Raji (cell line): ENCODE measurements around the gene HMGB1.

Source experiments
- POLR2A ChIP-seq: IDR thresholded peaks from 2 replicates; pipeline ENCODE4 v1.6.1; 2011; ENCODE audit warnings: low read depth, low read length, control low read depth; ENCODE audit not compliant: insufficient read depth

The HMGB1 gene

DNA sequence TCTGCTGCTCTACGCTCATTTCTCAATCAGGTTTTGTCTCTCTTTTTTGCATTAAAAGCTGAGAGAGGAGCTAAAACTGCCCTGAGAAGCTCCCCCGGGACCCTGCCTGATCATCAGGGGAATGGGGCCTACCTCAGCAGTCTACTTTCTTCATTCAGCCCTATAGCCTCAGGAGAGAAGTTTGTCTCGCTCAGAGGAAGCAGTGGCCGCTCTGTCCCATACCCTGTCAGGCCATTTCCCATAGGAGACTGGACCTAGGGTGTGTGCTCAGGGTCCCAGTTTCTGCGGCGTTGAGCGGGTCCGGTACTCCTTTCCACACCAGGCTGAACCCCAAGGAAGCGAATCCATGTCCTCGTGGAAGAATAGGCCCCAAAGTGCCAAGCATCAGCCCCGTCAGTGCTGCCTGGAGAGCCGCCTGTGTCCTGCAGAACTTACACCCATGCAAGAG is 21.8 kb downstream of the HMGB1 start:
- TF ChIP-seq POLR2A = peak; percentile 59

DNA sequence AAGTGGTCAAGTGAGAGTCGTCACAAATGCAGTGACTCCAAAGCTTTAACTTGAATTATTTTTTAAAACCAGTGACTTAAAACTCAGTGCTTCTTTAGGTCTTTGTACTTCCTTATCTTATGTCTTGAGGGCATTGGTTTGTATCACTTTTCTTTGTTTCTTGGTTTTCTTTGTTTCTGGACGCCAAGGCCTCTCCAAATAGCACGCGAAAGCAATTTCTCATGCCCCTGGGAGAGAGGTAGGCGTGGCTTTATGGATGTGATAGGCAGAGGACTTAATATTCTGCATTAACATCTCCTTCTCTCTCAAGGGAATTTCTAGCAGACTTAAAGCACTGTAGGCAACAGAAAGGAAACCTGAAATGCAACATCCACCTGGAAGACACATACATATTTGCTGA is 22.8 kb downstream of the HMGB1 start:
- TF ChIP-seq POLR2A = no peak

DNA sequence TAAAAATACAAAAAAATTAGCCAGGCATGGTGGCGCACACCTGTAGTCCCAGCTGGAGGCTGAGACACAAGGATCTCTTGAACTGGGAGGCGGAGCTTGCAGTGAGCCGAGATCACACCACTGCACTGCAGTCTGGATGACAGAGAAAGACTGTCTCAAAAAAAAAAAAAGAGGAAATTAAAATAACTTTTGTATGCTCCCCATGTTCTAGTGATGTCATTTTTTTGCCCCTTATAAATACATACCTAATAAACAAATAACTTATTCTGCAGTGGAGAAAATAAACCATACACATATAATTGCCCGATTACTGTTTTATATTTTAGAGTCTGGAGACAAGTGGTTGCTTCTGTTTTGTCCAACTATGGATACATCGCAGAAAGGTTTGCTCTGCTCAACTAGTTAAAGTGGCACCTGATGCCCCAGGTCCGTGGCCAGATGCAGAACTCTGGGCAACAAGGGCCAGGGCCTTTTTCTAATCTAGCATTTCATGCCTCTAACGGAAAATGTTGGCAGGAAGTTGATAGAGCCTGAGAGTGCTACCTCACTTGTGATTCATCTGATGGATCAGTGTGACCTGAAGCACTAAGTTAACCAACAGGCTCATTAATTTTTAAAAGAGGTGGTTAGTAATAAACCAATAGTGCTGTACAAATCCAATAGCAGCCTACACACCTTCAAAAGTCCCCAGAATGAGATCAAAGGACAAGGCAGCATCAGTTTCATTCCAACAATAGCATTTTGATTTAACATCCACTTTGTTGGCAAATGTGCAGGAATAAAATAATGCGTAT is 24.6 kb downstream of the HMGB1 start:
- TF ChIP-seq POLR2A = no peak

DNA sequence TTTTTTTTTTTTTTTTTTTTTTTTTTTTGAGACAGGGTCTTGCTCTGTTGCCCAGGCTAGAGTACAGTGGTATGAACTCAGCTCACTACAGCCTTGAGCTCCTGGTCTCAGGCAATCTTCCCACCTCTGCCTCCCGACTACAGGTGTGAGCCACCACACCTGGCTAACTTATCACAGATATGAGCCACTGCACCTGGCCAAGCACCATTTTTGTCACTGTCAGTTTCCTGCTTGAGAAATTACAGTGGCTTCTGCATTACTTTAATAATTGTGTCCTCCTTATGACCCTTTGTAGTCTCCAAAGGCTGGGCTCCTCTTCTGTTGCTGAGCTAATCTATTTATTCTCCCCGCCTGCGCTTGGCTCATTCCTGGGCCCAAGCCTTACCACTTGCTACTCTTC is 27.4 kb downstream of the HMGB1 start:
- no peak for TF ChIP-seq POLR2A

DNA sequence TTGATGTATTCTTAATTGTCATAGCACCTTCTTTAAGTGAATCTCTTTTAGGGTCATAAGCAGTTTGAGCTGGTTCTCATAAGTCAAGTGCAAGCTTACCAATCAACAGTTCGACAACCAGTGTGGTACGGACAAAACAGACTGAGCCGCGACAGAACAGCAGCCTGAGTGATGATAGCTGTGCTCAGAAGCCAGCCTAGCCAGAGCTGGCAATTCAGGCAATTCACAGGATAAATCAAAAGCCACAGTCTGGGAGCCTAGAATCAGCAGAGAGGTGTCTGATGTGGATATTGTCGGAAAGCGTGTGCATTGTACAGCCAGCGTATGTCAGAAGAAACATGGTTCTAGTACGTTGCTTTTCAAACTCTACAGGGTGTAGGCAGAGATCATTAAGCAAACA is 28.6 kb downstream of the HMGB1 start:
- no peak for TF ChIP-seq POLR2A

DNA sequence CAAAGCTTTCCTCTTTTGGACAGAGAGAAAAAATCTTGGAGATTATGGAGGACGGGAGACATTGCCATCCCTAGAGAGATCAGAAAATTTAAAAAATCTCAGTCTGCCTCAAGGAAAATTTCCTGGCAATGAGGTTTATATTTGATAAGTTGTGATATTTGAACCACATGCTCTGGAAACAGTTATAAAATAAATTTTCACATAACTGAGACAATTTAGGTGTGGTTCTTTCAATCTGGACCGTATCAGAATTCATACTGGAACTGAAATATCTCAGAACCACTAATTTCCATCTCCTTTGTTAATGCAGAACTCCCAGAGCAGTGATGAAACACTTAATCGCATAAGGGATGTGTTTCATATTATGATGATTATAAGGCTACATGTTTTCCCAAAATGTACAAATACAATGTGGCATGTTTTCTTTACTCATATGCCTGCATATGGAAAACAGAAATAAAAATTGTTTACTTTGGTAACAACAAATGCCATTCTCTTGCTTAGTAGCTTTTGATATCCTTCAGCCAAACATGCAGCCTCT is 29.8 kb downstream of the HMGB1 start:
- TF ChIP-seq POLR2A = no peak

DNA sequence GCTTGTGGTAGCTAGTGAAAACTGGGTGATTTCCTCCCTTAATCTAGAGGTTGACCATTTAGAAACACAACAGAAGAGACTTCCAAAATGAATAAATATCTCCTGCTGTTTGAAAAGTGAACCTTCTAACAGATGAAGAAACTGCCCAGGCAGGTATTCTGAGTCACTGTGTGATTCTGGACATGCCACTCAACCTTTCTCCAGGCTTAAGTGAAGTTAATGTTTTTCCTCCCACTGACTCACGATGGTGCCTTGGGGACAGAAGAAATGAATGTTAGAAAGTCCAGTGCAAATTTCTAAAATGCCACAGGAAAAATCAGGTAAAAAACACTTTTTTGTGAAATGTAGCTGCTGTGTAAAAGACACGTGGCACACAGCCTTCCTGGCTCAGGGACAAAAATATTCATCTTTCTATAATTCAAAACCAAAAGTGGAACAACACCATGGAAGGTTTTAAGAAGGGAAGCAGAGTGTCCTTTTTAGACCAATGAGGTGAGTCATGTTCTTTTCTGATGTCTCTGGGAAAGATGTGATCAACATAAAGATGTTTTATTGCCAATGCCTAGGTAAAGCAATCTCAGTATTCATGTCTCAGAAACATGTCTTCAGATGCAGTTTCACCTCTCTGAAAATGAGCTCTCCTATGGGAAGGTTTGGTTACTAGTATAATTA is 34.3 kb downstream of the HMGB1 start:
- no peak for TF ChIP-seq POLR2A

DNA sequence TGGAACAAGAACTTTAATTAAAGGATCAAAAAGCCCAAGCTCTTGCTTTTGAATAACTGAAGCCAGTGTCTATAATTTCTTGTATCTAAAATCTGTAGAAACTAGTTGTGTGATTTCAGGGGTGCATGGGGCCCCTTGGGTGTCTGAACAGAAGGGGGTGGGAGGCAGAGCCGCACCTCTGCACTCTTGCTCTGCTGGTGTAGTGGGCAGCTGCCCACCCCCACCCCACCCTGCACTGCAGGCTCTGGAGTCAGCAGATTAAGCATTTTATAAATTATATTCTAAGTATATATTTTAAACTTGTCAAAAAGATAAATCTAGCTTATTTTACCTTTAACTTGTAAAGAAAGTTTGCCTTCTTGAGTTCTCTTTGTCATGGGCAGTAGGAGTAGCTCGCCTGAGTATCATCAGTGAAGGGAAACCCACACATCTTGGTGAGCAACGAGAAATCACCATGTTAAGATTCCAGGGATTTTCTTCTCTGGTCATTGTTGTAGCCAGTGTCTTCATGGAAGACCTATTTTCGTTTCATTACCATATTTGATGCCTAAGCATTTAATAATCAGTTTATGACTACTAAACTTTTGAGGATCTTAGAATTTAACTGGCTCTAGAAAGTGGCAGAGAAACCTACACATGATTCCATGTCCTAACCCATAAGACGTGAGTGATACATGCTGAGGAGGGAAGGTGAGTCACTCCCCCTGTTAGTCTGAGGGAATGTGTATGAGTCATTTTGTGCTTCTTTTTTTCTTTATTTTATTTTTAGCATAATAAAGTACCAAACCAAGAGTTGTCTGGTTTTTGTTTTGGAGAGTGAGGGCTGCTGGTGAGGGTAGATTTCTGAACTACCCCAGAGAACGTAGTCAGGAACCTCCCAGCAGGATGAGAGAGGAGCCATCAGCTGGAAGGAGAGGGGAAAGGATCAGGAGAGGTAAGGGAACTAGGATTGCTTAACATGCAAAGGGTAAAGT is 35.7 kb downstream of the HMGB1 start:
- no peak for TF ChIP-seq POLR2A

DNA sequence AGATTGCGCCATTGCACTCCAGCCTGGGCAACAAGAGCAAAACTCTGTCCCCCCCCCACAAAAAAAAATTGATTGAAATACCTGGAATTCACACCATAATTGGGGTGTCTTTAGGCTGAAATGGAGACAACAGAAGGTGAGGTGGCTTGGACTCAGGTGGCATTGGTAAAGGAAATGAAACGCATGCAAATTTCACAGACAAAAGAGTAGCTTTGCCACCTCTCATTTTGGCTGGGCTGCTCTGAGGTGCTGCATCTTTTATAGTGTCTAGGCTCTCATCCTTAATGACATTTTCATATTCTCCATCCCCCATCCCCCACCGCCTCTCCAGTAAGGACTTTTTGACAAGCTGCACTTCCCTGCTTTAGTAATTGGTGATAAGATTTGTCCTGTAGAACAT is 36.5 kb downstream of the HMGB1 start:
- peak; percentile 51; the same call in 1 of the 2 replicates for TF ChIP-seq POLR2A

DNA sequence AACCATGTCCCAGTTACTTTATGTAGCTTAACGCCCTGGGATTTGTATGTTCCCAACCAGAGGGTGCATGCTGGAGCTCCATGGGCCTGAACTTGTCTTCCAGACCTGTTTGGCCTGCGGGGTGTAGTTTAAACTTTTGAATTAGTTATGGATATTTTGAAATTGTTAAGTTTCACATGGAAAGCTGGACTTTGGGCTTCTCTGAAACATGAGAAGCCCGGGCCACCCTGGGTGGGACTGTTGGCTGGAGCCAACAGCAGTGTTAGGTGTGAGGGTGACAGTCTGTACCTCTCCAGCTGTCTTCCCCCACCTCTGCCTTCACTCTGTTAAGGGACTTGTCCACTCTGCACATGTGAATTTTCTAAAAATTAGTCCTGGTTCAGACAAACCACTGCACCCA is 41.8 kb downstream of the HMGB1 start:
- no peak for TF ChIP-seq POLR2A

DNA sequence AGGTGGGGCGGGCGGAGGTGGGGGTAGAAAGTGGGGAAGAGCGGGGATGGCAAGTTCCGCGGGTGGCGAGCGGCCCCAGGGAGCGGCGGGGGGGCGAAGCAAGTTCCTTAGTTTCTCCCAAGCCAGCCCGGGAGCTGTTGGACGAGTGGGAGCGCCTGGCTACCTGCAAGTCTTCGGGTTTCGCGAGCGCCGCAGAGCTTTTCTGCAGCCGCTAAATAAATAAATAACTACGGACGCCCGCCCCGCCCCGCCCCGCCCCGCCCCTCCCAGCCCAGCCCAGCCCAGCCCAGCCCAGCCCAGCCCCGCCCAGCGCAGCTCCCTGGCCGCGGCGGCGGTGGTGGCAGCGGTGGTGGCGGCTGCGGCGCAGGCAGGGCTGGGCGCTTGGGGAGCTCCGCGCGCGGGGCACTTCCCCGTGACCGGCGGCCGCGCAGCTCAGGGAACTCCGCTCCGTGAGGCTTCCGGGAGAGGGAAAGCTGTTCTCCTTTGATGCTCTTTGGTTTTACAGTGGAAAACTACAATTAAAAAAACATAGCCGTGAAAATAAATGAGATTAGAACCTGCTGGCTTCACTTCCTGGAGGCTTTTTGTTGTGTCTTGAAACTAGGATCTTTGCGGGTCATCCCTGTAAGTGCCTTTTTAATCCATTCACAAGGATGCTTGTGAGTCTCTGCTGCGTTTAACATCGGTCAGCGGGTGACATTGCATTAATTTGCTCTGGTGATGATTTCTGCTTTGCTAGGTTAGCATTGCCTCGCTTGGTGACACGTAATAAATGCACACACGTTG is 43.5 kb downstream of the HMGB1 start, which contains the start of gene UBE2L5:
TSS of gene UBE2L5 (plus strand) at position 440 of the 786 bp plus-strand sequence. CDS start 5,498 bp downstream, outside the sequence.
- TF ChIP-seq POLR2A = peak; percentile 80

DNA sequence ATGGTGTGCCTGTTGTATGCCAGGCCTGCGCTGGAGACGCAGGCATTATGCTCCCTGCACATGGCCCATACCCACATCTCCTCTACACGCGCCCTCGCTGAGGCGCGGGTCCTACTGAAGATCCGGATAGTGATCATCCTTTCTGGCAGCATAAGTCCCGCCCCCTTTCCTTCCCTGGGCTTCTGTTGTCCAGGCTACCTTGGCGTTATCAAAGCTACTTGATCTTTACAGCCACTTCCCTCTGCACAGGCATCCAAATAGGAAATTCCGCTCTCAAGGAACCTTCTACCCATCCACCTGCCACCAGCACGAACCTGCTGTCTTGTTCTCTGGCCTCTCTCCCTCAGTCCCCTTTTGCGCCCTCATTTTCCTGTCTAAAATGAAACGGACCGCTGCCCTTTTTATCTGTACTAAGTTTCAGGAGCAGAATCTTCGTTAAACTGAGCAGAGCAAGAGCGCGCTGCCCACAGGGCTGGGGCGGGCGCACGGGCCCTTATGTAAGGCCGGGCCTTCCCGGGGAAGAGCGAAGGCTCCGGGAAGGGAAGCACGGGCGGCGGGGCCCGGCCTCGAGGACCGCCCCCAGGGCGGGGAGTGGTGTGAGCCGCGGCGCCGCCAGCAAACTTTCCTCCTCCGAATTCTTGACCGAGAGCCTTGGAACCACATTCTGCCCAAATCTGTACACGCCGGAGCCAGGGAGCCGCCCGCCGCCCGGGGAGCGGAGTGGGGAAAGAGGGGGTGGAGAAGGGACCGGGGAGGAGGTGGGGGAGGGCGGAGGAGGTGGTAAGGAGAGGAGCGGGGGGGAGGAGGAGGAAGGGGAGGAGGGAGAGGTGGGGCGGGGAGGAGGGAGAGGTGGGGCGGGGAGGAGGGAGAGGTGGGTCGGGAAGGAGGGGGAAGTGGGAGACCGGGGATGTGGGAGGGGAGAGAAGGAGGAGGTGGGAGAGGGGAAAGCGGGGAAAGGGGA is 44.4 kb downstream of the HMGB1 start:
- peak; percentile 37; the same call in 1 of the 2 replicates for TF ChIP-seq POLR2A

DNA sequence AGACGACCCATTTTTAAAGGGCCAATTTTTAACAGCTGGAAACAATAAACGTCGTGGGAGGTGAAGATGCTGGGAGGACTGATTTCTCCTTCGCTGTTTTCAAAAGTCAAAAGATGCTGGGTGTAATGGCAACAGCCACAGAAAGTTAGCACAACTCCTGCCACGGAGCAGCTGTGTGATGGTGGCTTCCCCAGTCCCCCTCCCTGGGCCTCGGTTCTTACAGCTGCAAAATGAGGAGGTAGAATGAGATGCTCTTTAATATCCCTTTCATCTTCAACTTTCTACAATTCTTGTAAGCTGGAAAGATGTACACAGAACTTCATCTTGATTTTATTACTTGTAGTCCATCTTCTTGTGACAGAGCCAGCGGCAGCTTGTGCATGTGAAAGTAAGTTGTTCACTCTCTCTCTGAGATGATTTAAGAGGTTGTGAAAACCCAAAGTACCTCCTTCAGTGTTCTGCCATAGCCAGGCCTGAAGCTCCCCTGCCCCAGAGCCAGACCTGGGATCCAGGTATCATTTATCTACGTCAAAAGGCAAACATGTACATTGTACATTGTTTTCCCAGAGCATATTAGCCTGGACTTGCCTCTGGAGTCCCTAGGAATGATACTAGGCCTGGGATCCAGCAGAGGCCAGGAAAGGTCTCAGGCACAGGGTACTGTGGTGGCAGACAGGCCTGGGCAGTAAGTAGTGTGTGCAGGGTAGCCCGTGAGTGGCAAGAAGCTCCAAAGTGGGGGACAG is 46.8 kb downstream of the HMGB1 start:
- peak; percentile 8; the same call in 1 of the 2 replicates for TF ChIP-seq POLR2A
